Iris pigment epithelial cell (primary cell): Measurements from ENCODE around the gene FUT3.
A peak's percentile ranks its signal among the peaks of the same experiment; 100 is the strongest.
"Not testable (repeated sequence)": the region's sequence is repeated elsewhere in the genome, so short reads cannot be mapped to it uniquely, and the experiment has no call there.

ENCODE experiments used
- DNase-seq: peaks from one replicate; pipeline ENCODE4 v3.0.0-alpha.2; 2011; ENCODE audit warnings: low read depth

FUT3 gene

GRCh38 chr19:5847846-5848245 is 3.4 kb downstream of the FUT3 start:
- not testable (repeated sequence) for DNase-seq

- no peak for DNase-seq
Measured at GRCh38 chr19:5844456-5845433, 6.5 kb downstream of the FUT3 start.

GRCh38 chr19:5843295-5843927 is 7.8 kb downstream of the FUT3 start:
- no peak for DNase-seq

- DNase-seq: not testable (repeated sequence)
Measured at GRCh38 chr19:5841735-5842111, 9.5 kb downstream of the FUT3 start.

- DNase-seq: no peak
Measured at GRCh38 chr19:5839065-5840017, 11.9 kb downstream of the FUT3 start, which contains the start of gene FUT6. Gene FUT6, minus strand, starts transcription at chr19:5839702. Its CDS starts 7,135 bp downstream, at chr19:5832567.

- DNase-seq: no peak
Measured at GRCh38 chr19:5838353-5839064, 12.7 kb downstream of the FUT3 start.

- no peak for DNase-seq
Measured at GRCh38 chr19:5837761-5838352, 13.4 kb downstream of the FUT3 start.

- DNase-seq: no peak
Measured at GRCh38 chr19:5832527-5833216, 18.6 kb downstream of the FUT3 start.

GRCh38 chr19:5832061-5832460 is 19.2 kb downstream of the FUT3 start:
- DNase-seq: no peak

GRCh38 chr19:5831159-5831558 is 20.1 kb downstream of the FUT3 start:
- no peak for DNase-seq

GRCh38 chr19:5829567-5830310 is 21.5 kb downstream of the FUT3 start:
- no peak for DNase-seq

- DNase-seq: peak; percentile 10
Measured at GRCh38 chr19:5828661-5829566, 22.3 kb downstream of the FUT3 start.

GRCh38 chr19:5827891-5828660 is 23.2 kb downstream of the FUT3 start:
- peak; percentile 89 for DNase-seq

GRCh38 chr19:5827342-5827890 is 23.8 kb downstream of the FUT3 start:
- DNase-seq: no peak

- no peak for DNase-seq
Measured at GRCh38 chr19:5826531-5827341, 24.5 kb downstream of the FUT3 start.

GRCh38 chr19:5825178-5825577 is 26.1 kb downstream of the FUT3 start:
- no peak for DNase-seq

GRCh38 chr19:5824751-5825150 is 26.5 kb downstream of the FUT3 start:
- no peak for DNase-seq
